Loucy (cell line): ENCODE results near the gene TMEM187.

Experiments used
- H2AFZ ChIP-seq: fragments of 200-600 bp; sonication (generic); 2 replicates; pipeline ENCODE4 v1.6.0; 2016; ENCODE audit warnings: antibody characterized with exemption, mild to moderate bottlenecking, low read length, moderate library complexity
- H3F3A ChIP-seq: fragments of 200-600 bp; 2 replicates; pipeline ENCODE4 v1.6.0; 2016; ENCODE audit warnings: antibody characterized with exemption, low read depth, mild to moderate bottlenecking
- H3K27me3 ChIP-seq: fragments of 200-600 bp; sonication (generic); 2 replicates; pipeline ENCODE4 v1.6.1; 2014; ENCODE audit warnings: low read length, mild to moderate bottlenecking; ENCODE audit not compliant: insufficient read depth, poor library complexity, severe bottlenecking
- H3K36me3 ChIP-seq: fragments of 200-600 bp; sonication (generic); 2 replicates; pipeline ENCODE4 v1.6.1; 2016; ENCODE audit warnings: low read length; ENCODE audit not compliant: insufficient read depth
- H3K4me1 ChIP-seq: fragments of 200-600 bp; sonication (generic); 2 replicates; pipeline ENCODE4 v1.5.1; 2014; ENCODE audit warnings: low read length, mild to moderate bottlenecking; ENCODE audit not compliant: insufficient read depth, poor library complexity, severe bottlenecking
- H3K4me2 ChIP-seq: fragments of 200-600 bp; sonication (generic); 2 replicates; pipeline ENCODE4 v1.6.0; 2014; ENCODE audit warnings: antibody characterized with exemption, low read length, low read depth, mild to moderate bottlenecking; ENCODE audit not compliant: poor library complexity, severe bottlenecking
- H3K4me3 ChIP-seq: fragments of 200-600 bp; sonication (generic); 2 replicates; pipeline ENCODE4 v1.5.1; 2014; ENCODE audit warnings: low read length, mild to moderate bottlenecking, mixed read lengths; ENCODE audit not compliant: poor library complexity, severe bottlenecking
- H3K79me2 ChIP-seq: fragments of 200-600 bp; sonication (generic); 2 replicates; pipeline ENCODE4 v1.6.1; 2014; ENCODE audit warnings: low read length; ENCODE audit not compliant: insufficient read depth
- H3K9ac ChIP-seq: fragments of 200-600 bp; sonication (generic); 2 replicates; pipeline ENCODE4 v1.6.0; 2014; ENCODE audit warnings: mild to moderate bottlenecking, low read depth, low read length, moderate library complexity; ENCODE audit not compliant: poor library complexity, severe bottlenecking
- H3K9me2 ChIP-seq: fragments of 200-600 bp; sonication (generic); replicated peaks from 2 replicates; pipeline ENCODE4 v1.6.1; 2016; ENCODE audit warnings: low read depth, low read length, mixed read lengths
- H3K9me3 ChIP-seq: fragments of 200-600 bp; sonication (generic); 2 replicates; pipeline ENCODE4 v1.6.1; 2014; ENCODE audit warnings: mild to moderate bottlenecking, antibody characterized with exemption, low read length, low read depth; ENCODE audit not compliant: insufficient read depth
- H4K20me1 ChIP-seq: fragments of 200-600 bp; sonication (generic); 2 replicates; pipeline ENCODE4 v1.6.0; 2014; ENCODE audit warnings: antibody characterized with exemption, low read length, mild to moderate bottlenecking; ENCODE audit not compliant: insufficient read depth, poor library complexity, severe bottlenecking
- CTCF ChIP-seq: fragments of 200-600 bp; sonication (generic); conservative IDR thresholded peaks from 2 replicates; pipeline ENCODE4 v1.5.1; 2014; ENCODE audit warnings: mild to moderate bottlenecking, antibody characterized with exemption, low read length
- EZH2phosphoT487 ChIP-seq: fragments of 200-600 bp; IDR thresholded peaks from 2 replicates; pipeline ENCODE4 v1.6.1; 2018; ENCODE audit warnings: antibody characterized with exemption, mild to moderate bottlenecking, moderate library complexity, borderline replicate concordance

TMEM187 gene

GRCh38 chrX:154014429-154015380 lies 42.2 kb downstream of the TMEM187 start:
- no peak overlapping the region for H3K4me2 ChIP-seq

DNA sequence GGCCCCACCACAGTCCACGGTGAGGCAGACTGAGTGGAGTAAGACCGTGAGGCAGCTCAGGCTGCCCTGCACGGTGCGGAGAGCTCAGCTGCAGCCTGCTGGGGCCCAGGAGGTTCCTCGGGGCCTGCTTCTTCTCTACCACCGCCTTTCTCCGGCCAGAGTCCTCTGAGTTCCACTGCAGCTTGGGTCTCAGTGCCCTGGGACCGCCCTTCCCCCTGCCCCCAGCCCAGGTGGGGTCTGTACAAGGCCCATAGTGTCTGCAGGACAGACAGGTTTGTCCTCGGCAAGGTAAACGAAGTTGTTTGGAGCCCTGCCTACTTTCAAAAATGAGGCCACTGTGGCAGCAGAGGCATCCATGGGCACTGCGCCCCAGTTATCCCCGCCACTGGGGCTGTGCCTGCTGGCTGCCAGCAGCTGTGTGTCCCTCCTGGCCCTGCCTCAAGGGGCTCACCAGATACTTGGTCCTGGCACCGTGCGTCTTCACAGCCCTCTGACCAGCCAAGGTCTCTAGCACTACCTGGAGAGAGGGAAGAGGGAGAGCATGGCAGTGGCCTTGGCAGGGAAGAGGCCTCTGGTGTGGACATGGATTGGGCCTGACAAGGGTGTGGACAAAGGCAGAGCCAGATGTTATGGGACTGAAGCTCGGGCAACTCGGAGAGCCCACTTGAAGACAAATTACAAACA lies 43.2 kb downstream of the TMEM187 start:
- H3K4me2 ChIP-seq = no peak overlapping the region
- H3K9me3 ChIP-seq = no peaks in the 10 kb centered on the region
- H3F3A ChIP-seq = no peaks in the 10 kb centered on the region
- no peaks in the 10 kb centered on the region for H3K9me2 ChIP-seq
- H3K4me1 ChIP-seq = no peaks in the 10 kb centered on the region
- no peak for TF ChIP-seq EZH2phosphoT487
- TF ChIP-seq CTCF = no peak
- no peak overlapping the region for H3K9ac ChIP-seq
- no peaks in the 10 kb centered on the region for H3K27me3 ChIP-seq
- H2AFZ ChIP-seq = no peak overlapping the region
- H3K4me3 ChIP-seq = no peak overlapping the region
- H3K36me3 ChIP-seq = peaks cover 7% of the 10 kb centered on the region; the same call in 1 of the 2 replicates
- H4K20me1 ChIP-seq = peaks cover 3% of the 10 kb centered on the region
- peaks cover 49% of the 10 kb centered on the region for H3K79me2 ChIP-seq

More at GRCh38 chrX:154014429-154015380, 42.2 kb downstream of the TMEM187 start:
- Histone ChIP-seq H4K20me1 (peaks cover 3% of the 10 kb centered on the region), H3K4me1 (no peaks in the 10 kb centered on the region), H3K27me3 (no peaks in the 10 kb centered on the region), H3K36me3 (peaks cover 7% of the 10 kb centered on the region; the same call in 1 of the 2 replicates), H3K79me2 (peaks cover 41% of the 10 kb centered on the region), H2AFZ (no peak overlapping the region), H3F3A (no peaks in the 10 kb centered on the region), H3K4me3 (no peak overlapping the region), H3K9ac (no peak overlapping the region), H3K9me2 (no peaks in the 10 kb centered on the region), H3K9me3 (no peaks in the 10 kb centered on the region)
- TF ChIP-seq CTCF (no peak), EZH2phosphoT487 (no peak)

DNA sequence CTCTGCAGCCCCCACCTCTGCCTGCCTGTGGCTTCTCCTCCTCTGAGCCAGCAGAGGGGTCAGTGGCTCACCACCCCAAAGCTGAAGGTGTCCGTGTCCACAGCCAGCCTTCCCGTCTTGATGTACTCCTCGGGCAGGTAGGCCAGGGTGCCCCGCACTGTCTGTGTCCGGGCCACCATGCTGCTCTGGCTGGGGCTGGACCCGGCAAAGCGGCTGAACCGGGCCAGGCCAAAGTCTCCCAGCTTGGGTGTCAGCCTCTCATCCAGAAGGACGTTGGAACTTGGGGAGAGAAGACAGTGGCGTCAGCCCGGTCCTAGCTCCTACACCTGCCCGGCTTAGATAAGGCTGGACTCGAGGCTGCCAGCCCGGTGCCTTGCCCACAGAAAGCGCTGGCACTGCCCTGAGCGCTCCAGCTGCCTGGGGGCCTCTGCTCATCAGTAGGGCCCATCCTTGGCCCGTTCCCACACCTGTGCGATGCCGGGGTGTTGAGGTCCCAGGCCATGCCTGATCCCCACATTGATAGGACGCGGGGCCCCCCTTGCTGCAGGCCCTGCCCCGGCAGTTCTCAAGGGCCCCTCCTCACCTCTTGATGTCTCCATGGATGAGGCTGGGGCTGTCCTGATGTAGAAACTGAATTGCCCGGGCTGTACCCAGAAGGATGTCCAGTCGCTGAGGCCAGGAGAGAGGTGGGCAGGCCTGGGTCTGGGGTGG lies 44.0 kb downstream of the TMEM187 start:
- Histone ChIP-seq H3K9me3 (no peaks in the 10 kb centered on the region), H3K9ac (no peak overlapping the region), H3K27me3 (no peaks in the 10 kb centered on the region), H2AFZ (no peak overlapping the region), H3K4me3 (no peak overlapping the region), H3F3A (no peaks in the 10 kb centered on the region), H3K9me2 (no peaks in the 10 kb centered on the region), H3K36me3 (peaks cover 7% of the 10 kb centered on the region; the same call in 1 of the 2 replicates), H3K4me2 (peak overlapping the region; percentile 93), H3K4me1 (no peaks in the 10 kb centered on the region), H4K20me1 (peaks cover 3% of the 10 kb centered on the region), H3K79me2 (peaks cover 51% of the 10 kb centered on the region)
- TF ChIP-seq EZH2phosphoT487 (no peak), CTCF (no peak)
